ENCODE results near the gene CTNNBL1. TPM values are rescaled to one million over a fixed set of nuclear protein-coding genes. Genes with fewer than 3 reads are reported as not detected.

Gene CTNNBL1
- total RNA-seq, 4 donors from 2014 or later, result 15.3 to 31.5 (median 27.2) TPM

DNA sequence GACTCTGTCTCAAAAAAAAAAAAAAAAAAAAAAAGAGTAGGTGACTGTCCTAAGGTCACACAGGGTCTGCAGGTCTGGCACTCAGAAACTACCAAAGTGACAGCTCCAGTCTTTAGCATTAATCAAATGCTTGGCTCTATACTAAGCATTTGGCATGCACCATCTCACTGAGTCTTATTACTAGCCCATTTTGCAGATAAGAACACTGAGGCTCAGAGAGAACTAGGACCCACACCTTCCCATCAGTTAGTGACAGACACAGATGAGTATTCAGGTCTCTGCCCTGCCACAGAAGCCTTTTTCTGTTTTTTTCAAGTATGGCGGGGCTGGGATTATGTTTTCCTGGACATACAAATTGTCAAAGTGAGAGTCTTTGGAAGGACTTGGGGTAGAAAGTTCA, 186.0 kb downstream of the CTNNBL1 start:
- no peaks in the 10 kb centered on the region for H3K9me3 ChIP-seq
- H3K4me1 ChIP-seq, result peaks cover 0 to 18% (median 0%) of the 10 kb centered on the region in 3 donors
- no peak overlapping the region for H3K4me3 ChIP-seq
- H3K27me3 ChIP-seq, result peaks cover 0 to 12% (median 0%) of the 10 kb centered on the region in 4 donors
- H3K27ac ChIP-seq, result no peak overlapping the region
- peaks cover 0 to 12% (median 0%) of the 10 kb centered on the region in 3 donors for H3K36me3 ChIP-seq
- 100% methylated on average over 1 of the region's 1 CpG for WGBS, 2 donors
- TF ChIP-seq CTCF (IDR thresholded peaks at IDR 0.05) (no peak), POLR2A (IDR thresholded peaks at IDR 0.05) (no peak)
- intact Hi-C loops (cut with DNase I), result no loop called here
- DNase-seq, result no peak

GRCh38 chr20:37880726-37881591, 187.1 kb downstream of the CTNNBL1 start:
- H3K36me3 ChIP-seq, result peaks cover 0 to under 1% (median 0%) of the 10 kb centered on the region in 3 donors
- no peaks in the 10 kb centered on the region for H3K9me3 ChIP-seq
- no peak overlapping the region for H3K27ac ChIP-seq
- peaks cover 0 to 18% (median 0%) of the 10 kb centered on the region in 3 donors for H3K4me1 ChIP-seq
- peaks cover 0 to 12% (median 0%) of the 10 kb centered on the region in 4 donors for H3K27me3 ChIP-seq
- DNase-seq, result no peak
- no peak for TF ChIP-seq CTCF (IDR thresholded peaks at IDR 0.05)
- TF ChIP-seq POLR2A (IDR thresholded peaks at IDR 0.05), result no peak
- 56 to 59% methylated on average over 15 to 18 of the region's 18 CpGs for WGBS, 2 donors
- H3K4me3 ChIP-seq, result no peak overlapping the region
- intact Hi-C loops (cut with DNase I), result no loop called here

- H3K27ac ChIP-seq, result no peak overlapping the region
- intact Hi-C loops (cut with DNase I), result no loop called here
- H3K9me3 ChIP-seq, result no peaks in the 10 kb centered on the region
- no peaks in the 10 kb centered on the region for H3K36me3 ChIP-seq
- H3K4me1 ChIP-seq, result peaks cover 0 to 18% (median 0%) of the 10 kb centered on the region in 3 donors
- no peak for TF ChIP-seq CTCF (IDR thresholded peaks at IDR 0.05)
- no peak for TF ChIP-seq POLR2A (IDR thresholded peaks at IDR 0.05)
- H3K27me3 ChIP-seq, result peaks cover 0 to 20% (median 0%) of the 10 kb centered on the region in 4 donors
- WGBS, 2 donors, result 64 to 76% methylated on average over 13 of the region's 22 CpGs
- no peak for DNase-seq
- no peak overlapping the region for H3K4me3 ChIP-seq
Observed at GRCh38 chr20:37881601-37882343, 187.9 kb downstream of the CTNNBL1 start.

GRCh38 chr20:37882961-37883712, 189.3 kb downstream of the CTNNBL1 start:
- Histone ChIP-seq H3K4me1 (peaks cover 0 to 18% (median 0%) of the 10 kb centered on the region in 3 donors), H3K27ac (no peak overlapping the region), H3K4me3 (no peak overlapping the region), H3K27me3 (peaks cover 0 to 30% (median 0%) of the 10 kb centered on the region in 4 donors), H3K36me3 (no peaks in the 10 kb centered on the region), H3K9me3 (no peaks in the 10 kb centered on the region)
- intact Hi-C loops (cut with DNase I), result no loop called here
- 71 to 78% methylated on average over 8 to 11 of the region's 16 CpGs for WGBS, 2 donors
- DNase-seq, result no peak
- no peak for TF ChIP-seq POLR2A (IDR thresholded peaks at IDR 0.05)
- TF ChIP-seq CTCF (IDR thresholded peaks at IDR 0.05), result no peak
